Measurements from ENCODE around the gene MAPK4. TPM values are rescaled to one million over a fixed set of nuclear protein-coding genes. Genes with fewer than 3 reads are reported as not detected.

Gene MAPK4
- total RNA-seq, 1 donor from 2014 or later: 0.11 TPM

DNA sequence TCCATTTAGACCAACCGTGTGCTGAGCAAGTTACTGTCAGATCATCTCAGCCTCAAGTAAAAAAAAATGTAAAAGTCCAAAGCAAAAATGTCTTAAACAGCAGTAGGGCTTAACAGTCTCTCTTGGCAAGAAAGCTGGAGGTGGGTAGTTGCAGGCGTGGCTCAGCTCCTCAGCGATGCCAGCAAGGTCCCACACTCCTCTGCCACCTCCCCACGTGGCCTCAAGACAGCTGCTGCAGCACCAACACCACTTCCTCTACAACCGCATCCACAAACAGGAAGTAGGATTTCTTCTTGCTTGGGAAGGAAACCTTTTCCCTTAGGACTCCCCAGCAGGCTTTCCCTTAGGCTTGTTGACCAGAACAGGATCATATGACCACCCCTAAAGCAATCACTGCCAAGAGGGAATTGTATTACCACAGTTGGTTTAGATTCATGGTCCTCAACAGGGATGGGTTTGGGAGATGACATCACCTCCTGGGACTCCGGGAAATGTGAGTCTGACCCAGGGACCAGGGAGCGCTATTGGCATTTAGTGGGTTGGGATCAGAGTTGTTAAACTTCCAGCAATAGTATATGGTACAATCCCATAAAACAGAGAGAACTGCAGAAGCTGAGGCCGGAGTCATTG lies 97.1 kb downstream of the MAPK4 start:
- Histone ChIP-seq H3K27ac (ENCODE audit: low read depth, low read length) (no peak overlapping the region), H3K4me3 (ENCODE audit: insufficient read depth, low read depth, low read length) (no peak overlapping the region), H3K27me3 (ENCODE audit: insufficient read depth, low read length) (no peaks in the 10 kb centered on the region), H4K20me1 (ENCODE audit: insufficient read depth, low read length) (no peaks in the 10 kb centered on the region), H3K36me3 (ENCODE audit: insufficient read depth, low read length) (no peaks in the 10 kb centered on the region), H3K79me2 (ENCODE audit: insufficient read depth, low read length) (no peaks in the 10 kb centered on the region), H3K4me2 (ENCODE audit: low read length) (no peak overlapping the region), H3K4me1 (ENCODE audit: insufficient read depth, low read length) (no peaks in the 10 kb centered on the region), H3K9me3 (ENCODE audit: insufficient read depth, low read depth, low read length) (no peaks in the 10 kb centered on the region), H2AFZ (ENCODE audit: low read depth, low read length) (no peak overlapping the region), H3K9ac (ENCODE audit: low read length) (no peak overlapping the region)
- FAIRE-seq (no peak), DNase-seq (ENCODE audit: low read depth) (no peak)
- no peak for TF ChIP-seq EZH2 (IDR thresholded peaks at IDR 0.05; ENCODE audit: insufficient read depth, low read length)
- TF ChIP-seq, protein P1, sequence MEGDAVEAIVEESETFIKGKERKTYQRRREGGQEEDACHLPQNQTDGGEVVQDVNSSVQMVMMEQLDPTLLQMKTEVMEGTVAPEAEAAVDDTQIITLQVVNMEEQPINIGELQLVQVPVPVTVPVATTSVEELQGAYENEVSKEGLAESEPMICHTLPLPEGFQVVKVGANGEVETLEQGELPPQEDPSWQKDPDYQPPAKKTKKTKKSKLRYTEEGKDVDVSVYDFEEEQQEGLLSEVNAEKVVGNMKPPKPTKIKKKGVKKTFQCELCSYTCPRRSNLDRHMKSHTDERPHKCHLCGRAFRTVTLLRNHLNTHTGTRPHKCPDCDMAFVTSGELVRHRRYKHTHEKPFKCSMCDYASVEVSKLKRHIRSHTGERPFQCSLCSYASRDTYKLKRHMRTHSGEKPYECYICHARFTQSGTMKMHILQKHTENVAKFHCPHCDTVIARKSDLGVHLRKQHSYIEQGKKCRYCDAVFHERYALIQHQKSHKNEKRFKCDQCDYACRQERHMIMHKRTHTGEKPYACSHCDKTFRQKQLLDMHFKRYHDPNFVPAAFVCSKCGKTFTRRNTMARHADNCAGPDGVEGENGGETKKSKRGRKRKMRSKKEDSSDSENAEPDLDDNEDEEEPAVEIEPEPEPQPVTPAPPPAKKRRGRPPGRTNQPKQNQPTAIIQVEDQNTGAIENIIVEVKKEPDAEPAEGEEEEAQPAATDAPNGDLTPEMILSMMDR (IDR thresholded peaks at IDR 0.05; ENCODE audit: insufficient read depth, low read depth, low read length): no peak
- Mint-ChIP-seq H3K4me1 (ENCODE audit: low read depth, unreplicated experiment) (peaks cover 4% of the 10 kb centered on the region), H3K9me3 (ENCODE audit: unreplicated experiment) (peaks cover 3% of the 10 kb centered on the region), H3K36me3 (ENCODE audit: low read depth, unreplicated experiment) (peaks cover 3% of the 10 kb centered on the region), H3K27me3 (ENCODE audit: low read depth, unreplicated experiment) (peaks cover 11% of the 10 kb centered on the region), H3K4me3 (ENCODE audit: unreplicated experiment) (no peak overlapping the region), H3K27ac (ENCODE audit: unreplicated experiment) (no peak overlapping the region)

DNA sequence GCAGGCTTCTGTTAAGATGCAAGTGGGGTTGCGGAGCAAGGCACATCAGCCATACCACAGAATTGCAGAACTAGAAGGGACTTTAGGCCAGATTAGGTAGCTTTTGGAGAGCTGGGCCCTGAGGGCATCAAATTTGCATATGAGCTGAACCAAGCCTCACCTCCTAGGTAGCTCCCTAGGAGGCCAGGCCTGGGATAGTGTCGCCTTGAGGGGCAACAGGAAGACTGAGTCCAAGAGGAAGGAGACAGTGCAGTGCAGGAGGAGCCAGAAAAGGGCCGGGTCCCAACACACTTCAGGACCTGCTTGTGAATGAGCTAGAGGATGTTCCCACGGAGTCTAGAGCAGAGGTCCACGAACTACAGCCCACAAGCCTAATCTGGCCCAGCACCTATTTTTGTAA lies 98.7 kb downstream of the MAPK4 start:
- no peaks in the 10 kb centered on the region for H3K79me2 ChIP-seq (ENCODE audit: insufficient read depth, low read length)
- Mint-ChIP-seq H3K9me3 (ENCODE audit: unreplicated experiment) (no peaks in the 10 kb centered on the region), H3K27me3 (ENCODE audit: low read depth, unreplicated experiment) (peaks cover 6% of the 10 kb centered on the region), H3K36me3 (ENCODE audit: low read depth, unreplicated experiment) (no peaks in the 10 kb centered on the region), H3K27ac (ENCODE audit: unreplicated experiment) (no peak overlapping the region), H3K4me1 (ENCODE audit: low read depth, unreplicated experiment) (peaks cover 4% of the 10 kb centered on the region), H3K4me3 (ENCODE audit: unreplicated experiment) (no peak overlapping the region)
- H3K9ac ChIP-seq (ENCODE audit: low read length): no peak overlapping the region
- FAIRE-seq (no peak), DNase-seq (ENCODE audit: low read depth) (no peak)
- H3K36me3 ChIP-seq (ENCODE audit: insufficient read depth, low read length): no peaks in the 10 kb centered on the region
- no peak overlapping the region for H3K27ac ChIP-seq (ENCODE audit: low read depth, low read length)
- no peak for TF ChIP-seq EZH2 (IDR thresholded peaks at IDR 0.05; ENCODE audit: insufficient read depth, low read length)
- TF ChIP-seq, protein P1 (IDR thresholded peaks at IDR 0.05; ENCODE audit: insufficient read depth, low read depth, low read length): no peak
- H3K9me3 ChIP-seq (ENCODE audit: insufficient read depth, low read depth, low read length): no peaks in the 10 kb centered on the region
- no peak overlapping the region for H2AFZ ChIP-seq (ENCODE audit: low read depth, low read length)
- H3K4me3 ChIP-seq (ENCODE audit: insufficient read depth, low read depth, low read length): no peak overlapping the region
- H3K27me3 ChIP-seq (ENCODE audit: insufficient read depth, low read length): no peaks in the 10 kb centered on the region
- H3K4me1 ChIP-seq (ENCODE audit: insufficient read depth, low read length): no peaks in the 10 kb centered on the region
- H4K20me1 ChIP-seq (ENCODE audit: insufficient read depth, low read length): no peaks in the 10 kb centered on the region
- H3K4me2 ChIP-seq (ENCODE audit: low read length): no peak overlapping the region
